Thymus (tissue), 11 donors: ENCODE results near the gene CNIH1. TPM values are rescaled to one million over a fixed set of nuclear protein-coding genes. Genes with fewer than 3 reads are reported as not detected.
"Not testable (repeated sequence)": the region's sequence is repeated elsewhere in the genome, so short reads cannot be mapped to it uniquely, and the experiment has no call there.

ENCODE experiments used
- DNase-seq, 9 donors: peaks; one replicate each; pipeline ENCODE4 v3.0.0-alpha.2; 2013; ENCODE audit warnings: low spot score in 9 of 9, low read depth in 6 of 9, missing footprints in 1 of 9
- H3K27ac ChIP-seq, 2 donors: one replicate each; pipeline ENCODE4 v1.5.1; 2013; ENCODE audit warnings: control low read depth in 1 of 2, low read depth in 1 of 2, low read length in 1 of 2, mild to moderate bottlenecking in 1 of 2, moderate library complexity in 1 of 2
- H3K27me3 ChIP-seq, 2 donors: one replicate each; pipeline ENCODE4 v1.5.1; 2013; ENCODE audit warnings: low read length in 1 of 2; ENCODE audit not compliant: control insufficient read depth in 2 of 2, insufficient read depth in 1 of 2
- H3K36me3 ChIP-seq, 2 donors: one replicate each; pipeline ENCODE4 v1.5.1; 2013; ENCODE audit warnings: low read length in 1 of 2, mild to moderate bottlenecking in 1 of 2, moderate library complexity in 1 of 2; ENCODE audit not compliant: control insufficient read depth in 2 of 2, insufficient read depth in 2 of 2
- H3K4me1 ChIP-seq, 2 donors: one replicate each; pipeline ENCODE4 v1.5.1; 2013; ENCODE audit warnings: low read length in 2 of 2; ENCODE audit not compliant: control insufficient read depth in 2 of 2, insufficient read depth in 2 of 2
- H3K4me3 ChIP-seq, 2 donors: one replicate each; pipeline ENCODE4 v1.5.1; 2013; ENCODE audit warnings: low read length in 2 of 2, control low read depth in 1 of 2, mild to moderate bottlenecking in 1 of 2
- H3K9me3 ChIP-seq, 2 donors: one replicate each; pipeline ENCODE4 v1.5.1; 2013; ENCODE audit warnings: low read length in 1 of 2, mild to moderate bottlenecking in 1 of 2; ENCODE audit not compliant: control insufficient read depth in 2 of 2, insufficient read depth in 1 of 2
- WGBS: extraction: QIAGEN DNeasy Blood & Tissue Kit; methylation state at CpG from one replicate; pipeline ENCODE4 v1.1.7; 2013; 5-methylcytosine and 5-hydroxymethylcytosine counted together
- polyA plus RNA-seq: library from polyadenylated mRNA; stranded (reverse); fragments of 200-250 nt; gene quantifications from one replicate; pipeline ENCODE4 v1.2.3, GENCODE V29; 2013
- total RNA-seq: library from RNA; stranded (reverse); fragments of 120-200 nt; gene quantifications from one replicate; pipeline ENCODE4 v1.2.4, GENCODE V29; 2013
- donor health status: healthy.

Gene CNIH1
- total and polyA plus RNA-seq, 2 donors: 55.8 to 73.7 TPM

GRCh38 chr14:54444681-54445080 is 3.5 kb upstream of the CNIH1 start:
- Histone ChIP-seq H3K9me3 (no peaks in the 10 kb centered on the region), H3K27me3 (no peaks in the 10 kb centered on the region), H3K36me3 (no peaks in the 10 kb centered on the region), H3K4me3 (no peak overlapping the region), H3K27ac (no peak overlapping the region), H3K4me1 (peaks cover 4 to 10% of the 10 kb centered on the region in 2 donors)
- 92% methylated on average over 7 of the region's 7 CpGs for WGBS
- DNase-seq: no peak

GRCh38 chr14:54443981-54444380 is 2.8 kb upstream of the CNIH1 start:
- no peak for DNase-seq
- Histone ChIP-seq H3K27me3 (no peaks in the 10 kb centered on the region), H3K4me1 (peaks cover 4 to 10% of the 10 kb centered on the region in 2 donors), H3K9me3 (no peaks in the 10 kb centered on the region), H3K27ac (no peak overlapping the region), H3K36me3 (no peaks in the 10 kb centered on the region), H3K4me3 (no peak overlapping the region)
- 86% methylated on average over 18 of the region's 18 CpGs for WGBS

GRCh38 chr14:54442961-54443360 is 1.8 kb upstream of the CNIH1 start:
- not testable (repeated sequence) for H3K9me3 ChIP-seq, H3K36me3 ChIP-seq, H3K4me3 ChIP-seq, H3K27ac ChIP-seq, H3K27me3 ChIP-seq, DNase-seq
- peaks cover 4 to 10% of the 10 kb centered on the region in 2 donors for H3K4me1 ChIP-seq
- 97% methylated on average over 22 of the region's 23 CpGs for WGBS

- DNase-seq: peak in 4 of 9 donors; percentile 7 to 52 (median 28)
- peak overlapping the region; percentile 54 to 70 for H3K4me3 ChIP-seq
- 7% methylated on average over 5 of the region's 5 CpGs for WGBS
- no peaks in the 10 kb centered on the region for H3K9me3 ChIP-seq
- H3K4me1 ChIP-seq: peaks cover 7 to 10% of the 10 kb centered on the region in 2 donors
- no peaks in the 10 kb centered on the region for H3K36me3 ChIP-seq
- peak overlapping the region; percentile 15 to 95 for H3K27ac ChIP-seq
- H3K27me3 ChIP-seq: no peaks in the 10 kb centered on the region
Measured at GRCh38 chr14:54440476-54440872, 700 bp downstream of the CNIH1 start.

- 91% methylated on average over 7 of the region's 7 CpGs for WGBS
- Histone ChIP-seq H3K9me3 (no peaks in the 10 kb centered on the region), H3K27ac (no peak overlapping the region), H3K36me3 (no peaks in the 10 kb centered on the region), H3K27me3 (no peaks in the 10 kb centered on the region), H3K4me1 (peaks cover 7 to 10% of the 10 kb centered on the region in 2 donors), H3K4me3 (peak overlapping the region; percentile 54 to 70)
- DNase-seq: peak in 1 of 9 donors; percentile 4
Measured at GRCh38 chr14:54440037-54440436, 1.1 kb downstream of the CNIH1 start.

- H3K27me3 ChIP-seq: no peaks in the 10 kb centered on the region
- WGBS: 96% methylated on average over 4 of the region's 4 CpGs
- H3K4me3 ChIP-seq: no peak overlapping the region
- H3K27ac ChIP-seq: no peak overlapping the region
- H3K4me1 ChIP-seq: peaks cover 7 to 10% of the 10 kb centered on the region in 2 donors
- H3K36me3 ChIP-seq: peaks cover 0 to 3% of the 10 kb centered on the region in 2 donors
- no peak for DNase-seq
- H3K9me3 ChIP-seq: no peaks in the 10 kb centered on the region
Measured at GRCh38 chr14:54438703-54439102, 2.5 kb downstream of the CNIH1 start.

- DNase-seq, H3K9me3 ChIP-seq, H3K36me3 ChIP-seq, H3K27me3 ChIP-seq, H3K4me3 ChIP-seq, H3K27ac ChIP-seq: not testable (repeated sequence)
- WGBS: 97% methylated on average over 4 of the region's 4 CpGs
- peaks cover 7 to 10% of the 10 kb centered on the region in 2 donors for H3K4me1 ChIP-seq
Measured at GRCh38 chr14:54437954-54438353, 3.2 kb downstream of the CNIH1 start.

GRCh38 chr14:54435500-54435981 is 5.6 kb downstream of the CNIH1 start:
- peaks cover 3 to 5% of the 10 kb centered on the region in 2 donors for H3K36me3 ChIP-seq
- peaks cover 3 to 7% of the 10 kb centered on the region in 2 donors for H3K4me1 ChIP-seq
- H3K4me3 ChIP-seq: no peak overlapping the region
- DNase-seq: no peak
- no peak overlapping the region for H3K27ac ChIP-seq
- 95% methylated on average over 4 of the region's 4 CpGs for WGBS
- H3K9me3 ChIP-seq: no peaks in the 10 kb centered on the region
- H3K27me3 ChIP-seq: no peaks in the 10 kb centered on the region

- Histone ChIP-seq H3K4me1 (no peaks in the 10 kb centered on the region), H3K4me3 (no peak overlapping the region), H3K27me3 (no peaks in the 10 kb centered on the region), H3K27ac (no peak overlapping the region), H3K9me3 (no peaks in the 10 kb centered on the region), H3K36me3 (peaks cover 19 to 39% of the 10 kb centered on the region in 2 donors)
- 96% methylated on average over 2 of the region's 2 CpGs for WGBS
- no peak for DNase-seq
Measured at GRCh38 chr14:54428527-54428926, 12.6 kb downstream of the CNIH1 start.
